GM23338 (cell line): Measurements from ENCODE around the gene KCNQ5.

Source experiments
- CREB1 ChIP-seq: fragments of 250-450 bp; sonication (Bioruptor Pico); IDR thresholded peaks from 2 replicates; pipeline ENCODE4 v1.5.0; 2020; ENCODE audit warnings: low read depth, mild to moderate bottlenecking, moderate library complexity
- CTCF ChIP-seq, 2 experiments: fragments of 200-600 bp in 1 of 2; sonication (generic) in 1 of 2; conservative IDR thresholded peaks; 2 replicates each; pipeline versions ENCODE4 v1.5.1 to v1.6.1; 2016 to 2017; ENCODE audit warnings: antibody characterized with exemption in 2 of 2, low read depth in 2 of 2, mild to moderate bottlenecking in 2 of 2, moderate library complexity in 1 of 2
- EZH2 ChIP-seq: fragments of 200-600 bp; sonication (generic); IDR thresholded peaks from one replicate; pipeline ENCODE4 v1.8.0; 2017; ENCODE audit warnings: antibody characterized with exemption, mild to moderate bottlenecking, low read depth; ENCODE audit not compliant: unreplicated experiment
- EZH2phosphoT487 ChIP-seq: fragments of 200-600 bp; sonication (generic); IDR thresholded peaks from one replicate; pipeline ENCODE4 v1.8.1; 2018; ENCODE audit warnings: antibody characterized with exemption; ENCODE audit not compliant: unreplicated experiment
- POLR2AphosphoS5 ChIP-seq: IDR thresholded peaks from 2 replicates; pipeline ENCODE4 v1.6.1; 2016; ENCODE audit warnings: antibody characterized with exemption, low read depth
- REST ChIP-seq: IDR thresholded peaks from one replicate; pipeline ENCODE4 v1.6.1; 2018; ENCODE audit warnings: antibody characterized with exemption; ENCODE audit not compliant: unreplicated experiment
- TF ChIP-seq, protein P1 (sequence below): IDR thresholded peaks from 2 replicates; pipeline ENCODE4 v1.6.1; 2016; ENCODE audit warnings: antibody characterized with exemption

- no peak for TF ChIP-seq CTCF (conservative IDR thresholded peaks at IDR 0.05; ENCODE audit: low read depth in 2 of 2)
- no peak for TF ChIP-seq EZH2
- TF ChIP-seq POLR2AphosphoS5: no peak
- no peak for TF ChIP-seq REST
- no peak for TF ChIP-seq EZH2phosphoT487
- TF ChIP-seq, protein P1, sequence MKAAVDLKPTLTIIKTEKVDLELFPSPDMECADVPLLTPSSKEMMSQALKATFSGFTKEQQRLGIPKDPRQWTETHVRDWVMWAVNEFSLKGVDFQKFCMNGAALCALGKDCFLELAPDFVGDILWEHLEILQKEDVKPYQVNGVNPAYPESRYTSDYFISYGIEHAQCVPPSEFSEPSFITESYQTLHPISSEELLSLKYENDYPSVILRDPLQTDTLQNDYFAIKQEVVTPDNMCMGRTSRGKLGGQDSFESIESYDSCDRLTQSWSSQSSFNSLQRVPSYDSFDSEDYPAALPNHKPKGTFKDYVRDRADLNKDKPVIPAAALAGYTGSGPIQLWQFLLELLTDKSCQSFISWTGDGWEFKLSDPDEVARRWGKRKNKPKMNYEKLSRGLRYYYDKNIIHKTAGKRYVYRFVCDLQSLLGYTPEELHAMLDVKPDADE: no peak
- no peak for TF ChIP-seq CREB1 (CRISPR knock-in tag)
Measured at GRCh38 chr6:72788188-72788587, 166.3 kb downstream of the KCNQ5 start.
